Chondrocyte (in vitro differentiated cells): ENCODE measurements around the gene WWTR1. TPM values are rescaled to one million over a fixed set of nuclear protein-coding genes. Genes with fewer than 3 reads are reported as not detected.
A peak's percentile ranks its signal among the peaks of the same experiment; 100 is the strongest.

Experiments
- DNase-seq: peaks from one replicate; pipeline ENCODE4 v3.0.0; 2021; ENCODE audit warnings: mixed read lengths, low spot score
- H3K27ac Mint-ChIP-seq: one replicate; pipeline ENCODE4 v1.8.0; 2021; ENCODE audit warnings: mild to moderate bottlenecking, moderate library complexity, mixed read lengths; ENCODE audit not compliant: unreplicated experiment
- H3K27me3 Mint-ChIP-seq: 2 replicates; pipeline ENCODE4 v1.8.0; 2021; ENCODE audit warnings: low read depth, mixed read lengths
- H3K36me3 Mint-ChIP-seq: 2 replicates; pipeline ENCODE4 v1.8.0; 2021; ENCODE audit warnings: low read depth, mixed read lengths
- H3K4me1 Mint-ChIP-seq: 2 replicates; pipeline ENCODE4 v1.8.0; 2021; ENCODE audit warnings: low read depth, mild to moderate bottlenecking, mixed read lengths
- H3K4me3 Mint-ChIP-seq: one replicate; pipeline ENCODE4 v1.8.0; 2021; ENCODE audit warnings: mild to moderate bottlenecking, moderate library complexity, mixed read lengths; ENCODE audit not compliant: unreplicated experiment
- H3K9me3 Mint-ChIP-seq: 2 replicates; pipeline ENCODE4 v1.8.0; 2021; ENCODE audit warnings: low read depth, mixed read lengths
- total RNA-seq: library from RNA; stranded (reverse); gene quantifications from 3 replicates; pipeline ENCODE4 v1.2.1, GENCODE V29; 2021
- TF ChIP-seq, protein P1 (sequence below): fragments of 200-600 bp; sonication (generic); IDR thresholded peaks from 2 replicates; pipeline ENCODE4 v1.5.0; 2021; ENCODE audit warnings: antibody characterized with exemption, mild to moderate bottlenecking, moderate library complexity

WWTR1 gene
- total RNA-seq, 1 donor from 2014 or later = 107 TPM

GRCh38 chr3:149610351-149611105 is 47.3 kb downstream of the WWTR1 start:
- Mint-ChIP-seq H3K9me3 (no peaks in the 10 kb centered on the region), H3K36me3 (peaks cover 6% of the 10 kb centered on the region), H3K27me3 (no peaks in the 10 kb centered on the region), H3K27ac (peak overlapping the region; percentile 64), H3K4me1 (peaks cover 79% of the 10 kb centered on the region), H3K4me3 (no peak overlapping the region)
- TF ChIP-seq, protein P1, sequence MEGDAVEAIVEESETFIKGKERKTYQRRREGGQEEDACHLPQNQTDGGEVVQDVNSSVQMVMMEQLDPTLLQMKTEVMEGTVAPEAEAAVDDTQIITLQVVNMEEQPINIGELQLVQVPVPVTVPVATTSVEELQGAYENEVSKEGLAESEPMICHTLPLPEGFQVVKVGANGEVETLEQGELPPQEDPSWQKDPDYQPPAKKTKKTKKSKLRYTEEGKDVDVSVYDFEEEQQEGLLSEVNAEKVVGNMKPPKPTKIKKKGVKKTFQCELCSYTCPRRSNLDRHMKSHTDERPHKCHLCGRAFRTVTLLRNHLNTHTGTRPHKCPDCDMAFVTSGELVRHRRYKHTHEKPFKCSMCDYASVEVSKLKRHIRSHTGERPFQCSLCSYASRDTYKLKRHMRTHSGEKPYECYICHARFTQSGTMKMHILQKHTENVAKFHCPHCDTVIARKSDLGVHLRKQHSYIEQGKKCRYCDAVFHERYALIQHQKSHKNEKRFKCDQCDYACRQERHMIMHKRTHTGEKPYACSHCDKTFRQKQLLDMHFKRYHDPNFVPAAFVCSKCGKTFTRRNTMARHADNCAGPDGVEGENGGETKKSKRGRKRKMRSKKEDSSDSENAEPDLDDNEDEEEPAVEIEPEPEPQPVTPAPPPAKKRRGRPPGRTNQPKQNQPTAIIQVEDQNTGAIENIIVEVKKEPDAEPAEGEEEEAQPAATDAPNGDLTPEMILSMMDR = no peak
- DNase-seq = no peak

GRCh38 chr3:149609595-149609994 is 48.2 kb downstream of the WWTR1 start:
- Mint-ChIP-seq H3K36me3 (peaks cover 9% of the 10 kb centered on the region), H3K27me3 (no peaks in the 10 kb centered on the region), H3K4me1 (peaks cover 81% of the 10 kb centered on the region), H3K4me3 (no peak overlapping the region), H3K27ac (peak overlapping the region; percentile 83), H3K9me3 (no peaks in the 10 kb centered on the region)
- no peak for DNase-seq
- TF ChIP-seq, protein P1 = no peak

GRCh38 chr3:149608987-149609386 is 48.8 kb downstream of the WWTR1 start:
- Mint-ChIP-seq H3K36me3 (peaks cover 9% of the 10 kb centered on the region), H3K9me3 (no peaks in the 10 kb centered on the region), H3K4me1 (peaks cover 81% of the 10 kb centered on the region), H3K27ac (peak overlapping the region; percentile 9), H3K27me3 (no peaks in the 10 kb centered on the region), H3K4me3 (no peak overlapping the region)
- no peak for DNase-seq
- TF ChIP-seq, protein P1 = no peak

DNA sequence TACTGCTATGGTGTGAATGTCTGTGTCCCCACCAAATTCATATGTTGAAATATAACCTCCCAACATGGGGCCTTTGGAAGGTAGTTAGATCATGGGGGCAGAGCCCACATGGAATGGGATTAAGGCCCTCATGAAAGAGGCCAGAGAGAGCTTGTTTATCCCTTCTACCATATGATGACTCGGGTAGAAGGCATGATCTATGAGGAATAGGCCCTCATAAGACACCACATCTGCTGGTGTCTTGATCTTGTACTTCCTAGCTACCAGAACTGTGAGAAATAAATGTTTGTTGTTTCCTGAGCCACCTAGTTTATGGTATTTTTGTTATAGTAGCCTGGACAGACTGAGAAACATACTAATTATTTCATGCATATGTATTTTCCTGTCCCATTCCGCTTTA is 51.9 kb downstream of the WWTR1 start:
- no peak for DNase-seq

GRCh38 chr3:149604125-149604875 is 53.5 kb downstream of the WWTR1 start:
- peaks cover 6% of the 10 kb centered on the region for H3K36me3 Mint-ChIP-seq
- DNase-seq = no peak
- peaks cover 89% of the 10 kb centered on the region for H3K4me1 Mint-ChIP-seq
- no peak overlapping the region for H3K4me3 Mint-ChIP-seq
- TF ChIP-seq, protein P1 = no peak
- no peaks in the 10 kb centered on the region for H3K27me3 Mint-ChIP-seq
- H3K27ac Mint-ChIP-seq = peak overlapping the region; percentile 97
- H3K9me3 Mint-ChIP-seq = no peaks in the 10 kb centered on the region

More for the DNA sequence above, 51.9 kb downstream of the WWTR1 start:
- H3K4me3 Mint-ChIP-seq = no peak overlapping the region
- peaks cover 89% of the 10 kb centered on the region for H3K4me1 Mint-ChIP-seq
- H3K27ac Mint-ChIP-seq = peak overlapping the region; percentile 14
- peaks cover 9% of the 10 kb centered on the region for H3K36me3 Mint-ChIP-seq
- H3K27me3 Mint-ChIP-seq = no peaks in the 10 kb centered on the region
- TF ChIP-seq, protein P1 = no peak
- no peaks in the 10 kb centered on the region for H3K9me3 Mint-ChIP-seq
